Medulla oblongata (tissue), 1 donor: ENCODE data around the gene CD99.
A peak's percentile ranks its signal among the peaks of the same experiment; 100 is the strongest.

Experiments
- DNase-seq: peaks from one replicate; pipeline ENCODE4 v3.0.0-alpha.2; 2015; ENCODE audit errors: extremely low spot score

The CD99 gene, protein sequence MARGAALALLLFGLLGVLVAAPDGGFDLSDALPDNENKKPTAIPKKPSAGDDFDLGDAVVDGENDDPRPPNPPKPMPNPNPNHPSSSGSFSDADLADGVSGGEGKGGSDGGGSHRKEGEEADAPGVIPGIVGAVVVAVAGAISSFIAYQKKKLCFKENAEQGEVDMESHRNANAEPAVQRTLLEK

GRCh38 chrX:2690856-2691542 lies at the start of gene CD99:
TSS of gene CD99 (plus strand) at chrX:2691295. CDS start at chrX:2691361, 66 bp downstream.
- peak; percentile 85 for DNase-seq

GRCh38 chrX:2642146-2642545 lies 48.9 kb upstream of the CD99 start:
- DNase-seq = no peak

GRCh38 chrX:2642791-2643190 lies 48.3 kb upstream of the CD99 start:
- DNase-seq = no peak

DNA sequence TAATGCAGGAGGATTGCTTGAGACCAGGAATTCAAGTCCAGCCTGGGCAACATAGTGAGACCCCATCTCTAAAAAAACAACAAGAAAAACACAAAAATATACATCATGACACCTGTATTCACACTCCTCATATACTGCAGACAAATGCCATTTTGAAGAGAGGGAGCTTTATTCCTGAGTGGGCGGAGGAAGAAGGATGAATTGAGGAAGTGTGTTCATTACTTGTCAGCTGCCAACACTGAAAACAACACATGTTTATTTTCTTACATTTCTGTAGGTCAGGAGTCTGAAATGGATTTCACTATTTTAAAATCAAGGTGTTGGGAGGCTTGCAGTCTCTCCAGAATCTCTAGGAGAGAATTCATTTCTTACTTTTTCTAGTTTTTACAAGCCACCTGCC lies 47.2 kb upstream of the CD99 start:
- no peak for DNase-seq

DNA sequence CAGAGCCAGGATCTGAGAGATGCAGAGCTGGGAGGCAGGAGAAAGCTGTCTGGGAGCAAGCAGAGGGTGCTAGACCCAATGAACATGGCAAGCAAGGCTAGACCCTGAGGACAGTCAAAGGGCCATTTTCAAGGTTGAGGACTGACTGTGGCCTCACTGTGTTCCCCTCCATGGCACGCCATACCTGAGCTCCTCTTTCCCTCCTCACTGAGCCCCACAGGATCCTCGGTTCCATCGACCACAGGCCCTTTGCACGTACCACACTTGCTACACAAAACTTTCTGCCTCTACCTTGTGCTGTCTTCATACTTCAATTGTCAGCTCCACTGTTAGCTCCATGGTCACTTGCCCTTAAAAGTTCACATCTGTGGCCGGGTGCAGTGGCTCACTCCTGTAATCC lies 45.5 kb upstream of the CD99 start:
- no peak for DNase-seq

GRCh38 chrX:2647627-2648026 lies 43.5 kb upstream of the CD99 start:
- no peak for DNase-seq

DNA sequence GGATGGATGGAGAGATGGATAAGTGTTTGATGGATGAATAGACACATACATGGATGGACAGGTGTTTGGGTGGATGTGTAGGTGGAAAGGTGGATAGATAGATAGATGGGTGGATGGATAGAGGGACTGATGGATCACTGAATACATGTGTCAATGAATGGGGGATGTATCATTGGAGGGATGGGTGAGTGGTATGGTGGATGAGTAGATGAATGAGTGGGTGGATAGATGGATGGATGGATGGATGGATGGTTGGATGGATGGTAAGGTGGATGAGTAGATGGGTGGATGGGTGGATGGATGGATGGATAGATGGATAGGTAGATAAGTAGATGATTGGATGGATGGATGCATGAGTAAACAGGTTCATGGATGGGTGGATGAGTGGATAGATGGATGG lies 41.1 kb upstream of the CD99 start:
- no peak for DNase-seq

DNA sequence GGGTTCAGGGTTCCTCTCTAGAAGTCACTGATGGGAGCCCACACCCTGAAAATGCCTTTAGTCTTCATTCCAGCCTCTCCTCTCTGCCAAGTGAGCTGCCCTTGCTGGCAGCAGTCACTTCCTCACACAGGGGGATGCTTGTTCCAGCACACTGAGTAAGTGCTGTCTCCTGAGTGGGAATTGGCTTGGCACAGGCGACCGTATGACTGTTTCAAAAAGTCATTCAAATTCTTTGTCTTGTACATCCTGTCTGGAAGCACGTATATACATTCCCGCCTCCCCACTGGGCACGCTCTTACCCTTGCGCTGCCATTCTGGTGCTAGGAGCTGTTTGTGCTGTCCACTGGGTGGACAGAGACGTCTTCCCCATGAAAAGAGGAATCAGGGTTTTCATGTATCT lies 40.2 kb upstream of the CD99 start:
- DNase-seq = peak; percentile 15

DNA sequence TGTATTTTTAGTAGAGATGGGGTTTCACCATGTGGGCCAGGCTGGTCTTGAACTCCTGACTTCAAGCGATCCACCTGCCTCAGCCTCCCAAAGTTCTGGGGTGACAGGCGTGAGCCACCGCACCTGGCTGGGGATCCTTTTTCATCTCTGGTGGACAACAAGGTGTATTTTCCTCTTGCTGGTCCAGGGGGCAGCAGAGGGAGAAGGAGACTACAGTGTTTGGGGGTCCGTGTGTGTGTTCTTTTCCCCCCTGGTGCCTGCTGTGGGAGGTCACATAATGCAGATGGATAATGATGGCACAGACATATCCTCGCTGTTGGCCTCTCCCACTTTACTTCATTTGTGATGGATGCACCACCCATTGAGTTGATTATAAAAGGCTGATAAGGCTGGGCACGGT lies 39.0 kb upstream of the CD99 start:
- no peak for DNase-seq

DNA sequence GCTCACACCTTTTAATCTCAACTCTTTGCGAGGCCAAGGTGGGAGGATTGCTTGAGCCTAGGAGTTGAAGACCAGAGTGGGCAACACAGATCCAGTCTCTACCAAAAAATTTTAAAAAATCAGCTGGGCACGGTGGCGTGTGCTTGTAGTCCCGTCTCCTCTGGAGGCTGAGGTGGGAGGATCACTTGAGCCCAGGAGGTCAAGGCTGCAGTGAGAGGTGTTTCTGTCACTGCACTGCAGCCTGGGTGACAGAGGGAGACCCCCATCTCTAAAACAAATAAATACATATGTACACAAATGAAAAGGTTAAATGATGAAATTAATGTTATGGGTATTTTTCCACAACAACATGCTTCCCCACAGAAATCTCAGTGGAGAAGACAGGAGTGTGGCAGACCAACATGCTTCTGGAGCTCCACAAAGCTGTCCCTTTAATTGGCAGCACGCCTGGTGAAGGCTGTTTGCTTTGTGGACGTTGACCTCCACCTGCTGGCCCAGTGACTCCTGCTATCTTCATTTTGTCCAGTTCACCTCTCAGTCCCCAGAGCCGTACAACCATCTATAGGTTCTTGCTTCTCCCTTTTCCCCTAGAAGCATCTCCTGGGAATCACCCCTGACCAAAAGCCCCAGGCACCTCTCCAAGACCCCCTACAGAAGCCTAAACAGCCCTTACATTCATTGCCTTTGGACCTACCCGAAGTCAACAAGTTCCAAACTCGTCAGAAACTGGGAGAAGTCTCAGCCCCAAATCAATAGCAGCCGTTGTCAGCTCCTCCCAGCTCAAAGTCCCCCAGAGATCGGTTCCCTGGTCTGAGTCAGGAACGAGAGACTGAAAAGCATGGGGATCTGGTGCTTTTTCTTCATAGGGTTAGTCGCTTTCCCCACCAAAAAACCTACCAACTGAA lies 36.4 kb upstream of the CD99 start:
- no peak for DNase-seq

DNA sequence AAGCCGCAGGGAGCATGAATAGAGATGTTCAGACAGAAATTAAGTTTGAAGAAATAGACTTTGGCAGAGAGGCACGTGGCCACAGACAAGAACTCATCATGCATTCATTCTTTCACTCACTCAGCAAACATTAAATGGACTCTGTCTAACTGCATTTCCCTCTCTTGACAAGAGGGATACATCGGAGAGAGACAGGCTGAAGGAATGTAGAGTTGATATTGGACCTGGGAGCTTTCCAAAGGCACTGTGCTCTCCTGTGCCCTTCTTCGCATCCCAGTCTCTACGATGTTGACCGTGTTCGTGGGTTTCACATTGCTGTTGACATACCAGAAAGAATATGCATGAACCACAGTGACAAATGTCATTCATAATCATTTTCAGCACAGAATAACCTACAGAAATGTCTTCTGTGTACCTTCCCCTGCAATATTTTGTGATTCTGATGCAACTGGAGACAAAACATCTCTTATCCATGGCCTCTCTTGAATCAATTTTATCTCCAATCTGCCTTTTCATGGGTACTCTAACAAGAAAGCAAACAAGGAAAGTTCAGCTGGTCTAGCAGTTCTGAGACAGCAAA lies 34.7 kb upstream of the CD99 start:
- DNase-seq = no peak

- DNase-seq = no peak
These were observed 33.5 kb upstream of the CD99 start for GRCh38 chrX:2657532-2658113.

DNA sequence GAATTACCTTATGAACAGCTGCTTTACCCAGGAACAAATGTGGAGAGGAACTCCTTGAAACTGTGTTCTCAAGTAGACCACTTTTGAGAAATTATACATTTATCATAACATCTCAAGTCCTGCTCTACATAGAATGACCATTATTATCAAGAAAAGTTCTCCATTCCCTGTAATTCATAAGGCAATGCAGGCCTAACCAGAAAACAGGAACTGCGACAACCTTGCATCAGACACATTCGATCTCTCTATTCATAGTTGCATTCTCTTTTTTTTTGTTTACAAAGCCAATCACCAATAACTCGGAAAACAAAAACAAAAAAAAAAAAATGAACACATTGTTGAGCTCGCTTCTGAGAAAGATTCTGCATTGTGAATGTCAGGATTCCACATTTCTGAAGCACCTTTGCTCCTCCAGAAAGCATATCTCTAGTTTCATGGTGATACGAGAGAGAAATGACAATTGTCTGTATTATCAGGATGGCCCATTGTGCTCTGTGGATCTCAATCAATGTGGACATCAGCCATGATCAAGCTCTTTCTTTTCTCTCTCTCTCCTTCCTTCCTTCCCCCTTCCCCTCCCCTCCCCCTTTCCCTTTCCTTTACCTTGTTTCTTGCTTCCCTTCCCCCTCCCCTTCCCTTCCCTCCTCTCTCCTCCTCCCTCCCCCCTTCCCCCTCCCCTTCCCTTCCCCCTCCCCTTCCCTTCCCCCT lies 32.4 kb upstream of the CD99 start:
- DNase-seq = no peak

GRCh38 chrX:2662586-2662985 lies 28.5 kb upstream of the CD99 start:
- DNase-seq = no peak

GRCh38 chrX:2664502-2664901 lies 26.6 kb upstream of the CD99 start:
- DNase-seq = no peak

GRCh38 chrX:2665387-2666304 lies 25.4 kb upstream of the CD99 start:
- no peak for DNase-seq

GRCh38 chrX:2666491-2666890 lies 24.6 kb upstream of the CD99 start:
- no peak for DNase-seq

DNA sequence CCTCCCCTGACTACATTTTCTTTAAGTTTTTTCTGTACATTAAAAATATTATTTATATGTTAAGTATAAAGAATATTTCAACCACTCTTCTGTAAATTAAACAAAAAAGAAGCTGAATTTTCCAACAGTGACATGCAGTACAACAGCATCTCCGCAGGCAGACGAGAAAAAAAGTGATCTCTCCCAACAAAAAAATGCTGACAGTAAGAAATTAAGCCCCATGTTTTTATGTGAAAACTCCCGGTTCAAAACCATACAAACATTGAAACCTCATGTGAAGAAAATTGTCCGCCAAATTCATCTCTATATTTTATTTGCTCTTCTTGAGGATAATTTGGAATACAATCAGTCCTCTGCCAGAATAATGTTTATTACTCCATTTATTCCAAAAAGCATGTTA lies 20.1 kb upstream of the CD99 start:
- no peak for DNase-seq

DNA sequence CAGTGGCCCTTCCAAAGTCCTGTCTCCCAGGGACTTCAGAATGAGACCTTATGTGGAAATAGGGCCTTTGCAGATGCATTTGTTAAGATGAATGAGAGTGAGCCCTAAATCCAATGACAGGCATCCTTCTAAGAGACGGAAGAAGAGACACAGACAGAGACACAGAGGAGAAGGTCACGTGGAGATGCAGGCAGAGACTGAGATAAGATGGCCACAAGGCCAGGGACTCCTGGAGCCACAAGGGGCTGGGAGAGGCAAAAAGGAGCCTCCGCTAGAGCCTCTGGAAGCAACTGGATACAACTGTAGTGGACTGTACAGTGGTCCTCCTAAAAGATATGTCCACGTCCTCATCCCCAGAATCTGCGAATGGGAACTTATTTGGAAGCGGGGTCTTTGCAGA lies 19.0 kb upstream of the CD99 start:
- DNase-seq = no peak

DNA sequence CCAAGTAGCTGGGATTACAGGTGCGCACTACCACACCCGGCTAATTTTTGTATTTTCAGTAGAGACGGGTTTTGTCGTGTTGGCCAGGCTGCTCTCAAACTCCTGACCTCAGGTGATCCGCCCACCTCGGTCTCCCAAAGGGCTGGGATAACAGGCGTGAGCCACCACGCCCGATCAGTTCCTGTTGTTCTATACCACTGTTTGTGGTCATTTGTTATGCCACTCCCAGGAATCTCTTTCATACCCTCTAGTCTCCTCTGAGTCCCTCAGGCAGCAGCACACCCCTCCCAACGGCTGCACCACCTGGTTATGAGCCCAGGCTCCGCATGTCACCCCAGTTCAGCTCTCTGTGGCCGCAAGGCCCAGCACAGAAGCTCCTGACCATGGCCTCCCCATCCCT lies 17.5 kb upstream of the CD99 start:
- no peak for DNase-seq
